Measurements from ENCODE around the gene BCL2. TPM values are rescaled to one million over a fixed set of nuclear protein-coding genes. Genes with fewer than 3 reads are reported as not detected.

BCL2 gene
- total and polyA plus RNA-seq, 3 experiments from 2014 or later: 29.8 to 60.5 (median 58.9) TPM

Other genes with a start within 250 kb of the BCL2 start
- 10 to 100 TPM; 52.1 to 55.3 TPM for gene KDSR, start 47.4 kb upstream of the BCL2 start, total RNA-seq
- 103 TPM for gene KDSR, start 47.4 kb upstream of the BCL2 start, polyA plus RNA-seq
- 10 to 100 TPM; 60.8 to 61.9 TPM for gene VPS4B, start 102.7 kb upstream of the BCL2 start, total RNA-seq
- gene VPS4B, start 102.7 kb upstream of the BCL2 start, polyA plus RNA-seq: 74.5 TPM
- gene SERPINB5, start 157.2 kb upstream of the BCL2 start, total RNA-seq: not detected
- not detected for gene SERPINB5, start 157.2 kb upstream of the BCL2 start, polyA plus RNA-seq
- not detected for gene SERPINB12, start 222.6 kb upstream of the BCL2 start, total RNA-seq
- not detected for gene SERPINB12, start 222.6 kb upstream of the BCL2 start, polyA plus RNA-seq

Measured in CD8-positive, alpha-beta memory T cell (primary cell).